GM12891 (cell line): ENCODE data around the gene PIP4K2A.

ENCODE experiments used
- POLR2A ChIP-seq: IDR thresholded peaks from 2 replicates; pipeline ENCODE4 v1.6.1; 2011; ENCODE audit warnings: low read depth, low read length, control low read depth
- POLR2AphosphoS5 ChIP-seq: IDR thresholded peaks from 2 replicates; pipeline ENCODE4 v1.6.1; 2011; ENCODE audit warnings: low read depth, low read length, control low read depth
- TAF1 ChIP-seq: IDR thresholded peaks from 2 replicates; pipeline ENCODE4 v1.6.1; 2011; ENCODE audit warnings: low read depth, low read length, control low read depth

GRCh38 chr10:22556774-22557173 lies 157.6 kb downstream of the PIP4K2A start:
- TF ChIP-seq POLR2A (no peak), POLR2AphosphoS5 (no peak), TAF1 (no peak)
